A549 (cell line): Measurements from ENCODE around the gene GLP2R. TPM values are rescaled to one million over a fixed set of nuclear protein-coding genes. Genes with fewer than 3 reads are reported as not detected.

Experiments
- ATAC-seq, 2 experiments: fragments of 200-7000 bp in 1 of 2; fragments of >200 bp in 1 of 2; cut with Nextera tagmentation in 1 of 2; cut with Tn5 transposase in 1 of 2; 3 replicates each; pipeline versions ENCODE4 v1.8.0 to v1.9.1; 2018 to 2020; ENCODE audit warnings: mild to moderate bottlenecking in 1 of 2, moderate library complexity in 1 of 2
- CTCF ChIA-PET: fragments of 300-600 bp; sonication (Branson Sonifier 250); formaldehyde crosslinking; extraction: SDS; loops from one replicate; lab custom pipeline; 2021; ENCODE audit warnings: antibody characterized with exemption, inconsistent platforms; lab: Yijun Ruan, JAX
- POLR2A ChIA-PET: fragments of 350-600 bp; formaldehyde crosslinking; extraction: SDS; loops from one replicate; lab custom pipeline; 2021; ENCODE audit warnings: antibody characterized with exemption, inconsistent platforms; lab: Yijun Ruan, JAX
- DNase-seq, 2 experiments: peaks; one replicate each; pipeline versions ENCODE4 v3.0.0 to v3.0.0-alpha.2; 2011 to 2016; ENCODE audit warnings: low read depth in 1 of 2, low spot score in 1 of 2
- FAIRE-seq: peaks from 2 replicates; lab custom pipeline; 2011; peaks lifted over from hg19 to GRCh38; lab: Jason Lieb, UNC
- H3K27ac ChIP-seq, 2 experiments: fragments of >200 bp; sonication (Bioruptor Twin); formaldehyde crosslinking; 3 replicates each; pipeline ENCODE4 v1.5.1; 2016 to 2017
- H3K4me1 ChIP-seq: fragments of >200 bp; sonication (Bioruptor Twin); formaldehyde crosslinking; 3 replicates; pipeline ENCODE4 v1.6.1; 2016
- H3K4me2 ChIP-seq: fragments of >200 bp; sonication (Bioruptor Twin); formaldehyde crosslinking; 3 replicates; pipeline ENCODE4 v1.6.1; 2016
- H3K4me3 ChIP-seq: fragments of >200 bp; sonication (Bioruptor Twin); formaldehyde crosslinking; 3 replicates; pipeline ENCODE4 v1.5.1; 2016
- H3K9me3 ChIP-seq: fragments of >200 bp; sonication (Bioruptor Twin); formaldehyde crosslinking; 3 replicates; pipeline ENCODE4 v1.6.1; 2016
- BHLHE40 ChIP-seq: IDR thresholded peaks from 2 replicates; pipeline ENCODE4 v1.6.1; 2012; ENCODE audit warnings: low read depth, low read length, inconsistent platforms
- CHD2 ChIP-seq: fragments of 150-350 bp; IDR thresholded peaks from 2 replicates; pipeline ENCODE4 v1.6.1; 2014; ENCODE audit warnings: low read length; ENCODE audit not compliant: partially characterized antibody
- CHD4 ChIP-seq: fragments of 200-600 bp; sonication (generic); IDR thresholded peaks from 2 replicates; pipeline ENCODE4 v1.6.1; 2016; ENCODE audit warnings: antibody characterized with exemption, mild to moderate bottlenecking, borderline replicate concordance
- EHF ChIP-seq: fragments of 250-450 bp; sonication (Bioruptor Pico); IDR thresholded peaks from 2 replicates; pipeline ENCODE4 v1.5.0; 2020; ENCODE audit warnings: mild to moderate bottlenecking
- EHMT2 ChIP-seq: fragments of 200-600 bp; sonication (generic); IDR thresholded peaks from 2 replicates; pipeline ENCODE4 v1.6.1; 2016; ENCODE audit warnings: antibody characterized with exemption, low read depth, mild to moderate bottlenecking, moderate library complexity
- ESRRA ChIP-seq: fragments of 150-350 bp; IDR thresholded peaks from 2 replicates; pipeline ENCODE4 v1.6.1; 2014; ENCODE audit warnings: mild to moderate bottlenecking, low read length, borderline replicate concordance
- FOSB ChIP-seq: fragments of 250-450 bp; sonication (Bioruptor Pico); IDR thresholded peaks from 2 replicates; pipeline ENCODE4 v1.5.0; 2020; ENCODE audit warnings: mild to moderate bottlenecking, moderate library complexity
- GATA3 ChIP-seq: IDR thresholded peaks from 2 replicates; pipeline ENCODE4 v1.6.1; 2012; ENCODE audit warnings: borderline replicate concordance
- HDAC2 ChIP-seq: fragments of 200-600 bp; sonication (generic); IDR thresholded peaks from 2 replicates; pipeline ENCODE4 v1.6.1; 2016
- HEYL ChIP-seq: fragments of 250-450 bp; sonication (Bioruptor Pico); IDR thresholded peaks from 2 replicates; pipeline ENCODE4 v1.8.0; 2021; ENCODE audit warnings: mild to moderate bottlenecking, moderate library complexity
- HOXA7 ChIP-seq: fragments of 250-450 bp; sonication (Bioruptor Pico); IDR thresholded peaks from 2 replicates; pipeline ENCODE4 v1.5.0; 2020; ENCODE audit warnings: mild to moderate bottlenecking, moderate library complexity
- HOXB13 ChIP-seq: fragments of 250-450 bp; sonication (Bioruptor Pico); IDR thresholded peaks from 2 replicates; pipeline ENCODE4 v1.5.0; 2020; ENCODE audit warnings: low read depth, mild to moderate bottlenecking, moderate library complexity
- HOXB5 ChIP-seq: fragments of 250-450 bp; sonication (Bioruptor Pico); IDR thresholded peaks from 2 replicates; pipeline ENCODE4 v1.5.0; 2020; ENCODE audit warnings: mild to moderate bottlenecking, moderate library complexity
- JUNB ChIP-seq: fragments of >200 bp; sonication (Bioruptor Twin); formaldehyde crosslinking; IDR thresholded peaks from 2 replicates; pipeline ENCODE4 v1.6.1; 2016
- KDM5A ChIP-seq: fragments of 200-600 bp; sonication (generic); IDR thresholded peaks from 2 replicates; pipeline ENCODE4 v1.6.1; 2016; ENCODE audit warnings: antibody characterized with exemption, mild to moderate bottlenecking
- MAZ ChIP-seq: fragments of 150-350 bp; IDR thresholded peaks from 2 replicates; pipeline ENCODE4 v1.6.1; 2014; ENCODE audit warnings: antibody characterized with exemption, low read depth, low read length, borderline replicate concordance
- NPAS2 ChIP-seq: fragments of 250-450 bp; sonication (Bioruptor Pico); IDR thresholded peaks from 2 replicates; pipeline ENCODE4 v1.8.0; 2022; ENCODE audit warnings: mild to moderate bottlenecking, moderate library complexity, borderline replicate concordance
- NR3C1 ChIP-seq: fragments of >200 bp; sonication (Bioruptor Twin); formaldehyde crosslinking; IDR thresholded peaks from 3 replicates; pipeline ENCODE4 v1.6.1; 2017
- PBX3 ChIP-seq: IDR thresholded peaks from 2 replicates; pipeline ENCODE4 v1.6.1; 2012
- PHF8 ChIP-seq: fragments of 200-600 bp; sonication (generic); IDR thresholded peaks from 2 replicates; pipeline ENCODE4 v1.6.1; 2016; ENCODE audit warnings: low read depth, mild to moderate bottlenecking, antibody characterized with exemption, moderate library complexity, borderline replicate concordance
- RAD21 ChIP-seq, 2 experiments: fragments of >200 bp in 1 of 2; sonication (Bioruptor Twin) in 1 of 2; formaldehyde crosslinking in 1 of 2; IDR thresholded peaks in 1 of 2; conservative IDR thresholded peaks in 1 of 2; 2 replicates in 1 of 2; 3 replicates in 1 of 2; pipeline ENCODE4 v1.6.1; 2012 to 2018; ENCODE audit warnings: inconsistent platforms in 1 of 2
- RARB ChIP-seq: fragments of 250-450 bp; sonication (Bioruptor Pico); IDR thresholded peaks from 2 replicates; pipeline ENCODE4 v1.8.0; 2021; ENCODE audit warnings: mild to moderate bottlenecking, moderate library complexity
- RCOR1 ChIP-seq: fragments of 150-350 bp; IDR thresholded peaks from 2 replicates; pipeline ENCODE4 v1.6.1; 2014; ENCODE audit warnings: antibody characterized with exemption, low read length, low read depth
- REST ChIP-seq: fragments of 200-600 bp; sonication (generic); IDR thresholded peaks from 2 replicates; pipeline ENCODE4 v1.6.1; 2016; ENCODE audit warnings: antibody characterized with exemption, mild to moderate bottlenecking, moderate library complexity
- RNF2 ChIP-seq: fragments of 200-600 bp; sonication (generic); IDR thresholded peaks from 2 replicates; pipeline ENCODE4 v1.6.1; 2016; ENCODE audit warnings: low read depth, mild to moderate bottlenecking, antibody characterized with exemption, moderate library complexity, borderline replicate concordance
- ZC3H11A ChIP-seq: fragments of 450-650 bp; IDR thresholded peaks from 2 replicates; pipeline ENCODE4 v1.6.1; 2014; ENCODE audit warnings: antibody characterized with exemption, mild to moderate bottlenecking
- ZFP36 ChIP-seq: fragments of 450-650 bp; IDR thresholded peaks from 2 replicates; pipeline ENCODE4 v1.6.1; 2014; ENCODE audit warnings: borderline replicate concordance; ENCODE audit not compliant: partially characterized antibody
- ZNF302 ChIP-seq: fragments of 250-450 bp; sonication (Bioruptor Pico); IDR thresholded peaks from 2 replicates; pipeline ENCODE4 v1.9.0; 2021; ENCODE audit warnings: inconsistent platforms, mild to moderate bottlenecking, moderate library complexity
- WGBS: methylation state at CpG from one replicate; pipeline ENCODE4 v1.1.6; 2017; ENCODE audit errors: missing lambda C conversion rate; 5-methylcytosine and 5-hydroxymethylcytosine counted together
- polyA plus RNA-seq, 4 experiments: library from polyadenylated mRNA; depleted of rRNA in 3 of 4; stranded (reverse); fragments of >200 nt; fragmentation: RNase III in 1 of 4; extraction: RNeasy Plus Mini Kit Qiagen cat#74134 plus additional on column Dnase treatment in 1 of 4; gene quantifications; 2 replicates in 3 of 4; 3 replicates in 1 of 4; pipeline ENCODE4 v1.2.3, GENCODE V29; 2011 to 2017
- TF ChIP-seq, protein P1 (sequence below): IDR thresholded peaks from 2 replicates; pipeline ENCODE4 v1.6.1; 2012

GLP2R gene
- polyA plus RNA-seq, 2 of the 4 experiments (the other 2 are of a cell fraction): 27.9 to 48.7 TPM

GRCh38 chr17:9801505-9801904 lies 24.2 kb upstream of the GLP2R start:
- CTCF ChIA-PET: interaction anchor here (1.2 to 2.5 kb wide), 9 partner anchors 10 to 127 kb away, joined by 4 to 12 read pairs (median 8); partner anchors contain the start of gene GLP2R
- H3K4me2 ChIP-seq: no peak overlapping the region; the same call in 2 of the 3 replicates
- no peak overlapping the region for H3K4me3 ChIP-seq
- no peak for TF ChIP-seq HOXB5 (CRISPR knock-in tag)
- no peak for TF ChIP-seq NPAS2 (CRISPR knock-in tag)
- no peak for TF ChIP-seq FOSB
- TF ChIP-seq BHLHE40: no peak
- TF ChIP-seq REST: no peak
- TF ChIP-seq MAZ: no peak
- no peak for TF ChIP-seq ZFP36
- TF ChIP-seq HDAC2: no peak
- no peak for TF ChIP-seq JUNB
- TF ChIP-seq ESRRA: no peak
- no peak for TF ChIP-seq EHF (CRISPR knock-in tag)
- TF ChIP-seq CHD2: no peak
- TF ChIP-seq PHF8: no peak
- no peak for TF ChIP-seq NR3C1
- TF ChIP-seq RNF2: no peak
- TF ChIP-seq, all 56 proteins: peak for 0
- POLR2A ChIA-PET: interaction anchor here (1.7 kb wide), 1 partner anchor 37 kb away, joined by 11 read pairs; no protein-coding TSS in a partner anchor
- ATAC-seq (no peak), FAIRE-seq (no peak), DNase-seq (no peak)
- Histone ChIP-seq H3K27ac (peak overlapping the region; percentile 89 to 90), H3K9me3 (no peaks in the 10 kb centered on the region), H3K4me1 (peaks cover 15% of the 10 kb centered on the region)
- 84% methylated on average over 2 of the region's 2 CpGs for WGBS

- ATAC-seq (peak; percentile 89 to 92), DNase-seq (peak; percentile 70 to 90), FAIRE-seq (no peak)
- Histone ChIP-seq H3K27ac (peak overlapping the region; percentile 89 to 90), H3K4me2 (peak overlapping the region; percentile 68), H3K4me1 (peaks cover 15% of the 10 kb centered on the region), H3K4me3 (peak overlapping the region; percentile 10; the same call in 1 of the 3 replicates), H3K9me3 (no peaks in the 10 kb centered on the region)
- 11% methylated on average over 13 of the region's 13 CpGs for WGBS
- ChIA-PET CTCF (interaction anchor here (0.9 to 2.5 kb wide), 17 partner anchors 8 to 225 kb away, joined by 3 to 12 read pairs (median 5); partner anchors contain the start of gene GLP2R), POLR2A (interaction anchor here (0.7 to 1.7 kb wide), 4 partner anchors 24 to 40 kb away, joined by 3 to 11 read pairs (median 7); no protein-coding TSS in a partner anchor)
- TF ChIP-seq GATA3 (peak; percentile 51; the same call in 1 of the 2 replicates), ZC3H11A (no peak), REST (no peak), HOXA7 (no peak), HOXB13 (no peak), PBX3 (no peak), ZNF302 (CRISPR knock-in tag) (0 out of 2 replicates have a peak, but pooled peaks have one; percentile 27), RARB (no peak), RCOR1 (no peak), NPAS2 (CRISPR knock-in tag) (no peak), RAD21 (conservative IDR thresholded peaks at IDR 0.05 in 1 of 2, IDR thresholded peaks at IDR 0.05 in 1 of 2) (peak; percentile 35 to 48; a peak in 4 of 5 replicates), HEYL (peak; percentile 1; the same call in 1 of the 2 replicates), HOXB5 (CRISPR knock-in tag) (no peak), HDAC2 (no peak), KDM5A (no peak), CHD4 (no peak), EHMT2 (no peak)
- TF ChIP-seq, protein P1, sequence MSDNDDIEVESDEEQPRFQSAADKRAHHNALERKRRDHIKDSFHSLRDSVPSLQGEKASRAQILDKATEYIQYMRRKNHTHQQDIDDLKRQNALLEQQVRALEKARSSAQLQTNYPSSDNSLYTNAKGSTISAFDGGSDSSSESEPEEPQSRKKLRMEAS: peak; percentile 76
These were observed 23.4 kb upstream of the GLP2R start for GRCh38 chr17:9802294-9802693.
